Thoracic aorta (tissue), 2 donors: ENCODE data around the gene STRN. TPM values are rescaled to one million over a fixed set of nuclear protein-coding genes. Genes with fewer than 3 reads are reported as not detected.
"Not testable (repeated sequence)": the region's sequence is repeated elsewhere in the genome, so short reads cannot be mapped to it uniquely, and the experiment has no call there.

Experiments used
- ATAC-seq: fragments of 150-250 bp; one replicate; pipeline ENCODE4 v1.8.0; 2017; ENCODE audit warnings: low read depth; ENCODE audit not compliant: insufficient number of reproducible peaks, low FRiP score
- DNase-seq: peaks from one replicate; pipeline ENCODE4 v3.0.0-alpha.2; 2020; ENCODE audit warnings: low spot score
- H3K27ac ChIP-seq, 2 donors: fragments of 200-600 bp; sonication (generic); 1 replicate in 1 of 2; 2 replicates in 1 of 2; pipeline ENCODE4 v1.5.1; 2016; ENCODE audit warnings: mild to moderate bottlenecking in 2 of 2, moderate library complexity in 2 of 2
- H3K27me3 ChIP-seq: fragments of 200-600 bp; sonication (generic); replicated peaks from 2 replicates; pipeline ENCODE4 v1.6.0; 2016; ENCODE audit warnings: mild to moderate bottlenecking; ENCODE audit not compliant: insufficient read depth
- H3K36me3 ChIP-seq: fragments of 200-600 bp; sonication (generic); one replicate; pipeline ENCODE4 v1.5.1; 2016
- H3K4me1 ChIP-seq, 2 donors: fragments of 200-600 bp; sonication (generic); 1 replicate in 1 of 2; 2 replicates in 1 of 2; pipeline versions ENCODE4 v1.5.1 to v1.6.0; 2016; ENCODE audit warnings: low read depth in 2 of 2, mild to moderate bottlenecking in 1 of 2; ENCODE audit not compliant: control insufficient read depth in 1 of 2
- H3K4me3 ChIP-seq: fragments of 200-600 bp; sonication (generic); 2 replicates; pipeline ENCODE4 v1.5.1; 2016; ENCODE audit warnings: mild to moderate bottlenecking
- H3K9me3 ChIP-seq: fragments of 200-600 bp; sonication (generic); 2 replicates; pipeline ENCODE4 v1.5.1; 2016
- total RNA-seq, 2 donors: library from RNA; depleted of rRNA; stranded (reverse); fragments of >200 nt; gene quantifications; one replicate each; pipeline versions ENCODE4 v1.1.0 to v1.2.3, GENCODE V29; 2016
- TF ChIP-seq, protein P1 (sequence below): fragments of 200-600 bp; sonication (generic); IDR thresholded peaks from one replicate; pipeline ENCODE4 v1.5.1; 2019; ENCODE audit warnings: antibody characterized with exemption

Gene STRN
- total RNA-seq, 2 donors from 2014 or later, result 14.6 to 23.4 TPM

DNA sequence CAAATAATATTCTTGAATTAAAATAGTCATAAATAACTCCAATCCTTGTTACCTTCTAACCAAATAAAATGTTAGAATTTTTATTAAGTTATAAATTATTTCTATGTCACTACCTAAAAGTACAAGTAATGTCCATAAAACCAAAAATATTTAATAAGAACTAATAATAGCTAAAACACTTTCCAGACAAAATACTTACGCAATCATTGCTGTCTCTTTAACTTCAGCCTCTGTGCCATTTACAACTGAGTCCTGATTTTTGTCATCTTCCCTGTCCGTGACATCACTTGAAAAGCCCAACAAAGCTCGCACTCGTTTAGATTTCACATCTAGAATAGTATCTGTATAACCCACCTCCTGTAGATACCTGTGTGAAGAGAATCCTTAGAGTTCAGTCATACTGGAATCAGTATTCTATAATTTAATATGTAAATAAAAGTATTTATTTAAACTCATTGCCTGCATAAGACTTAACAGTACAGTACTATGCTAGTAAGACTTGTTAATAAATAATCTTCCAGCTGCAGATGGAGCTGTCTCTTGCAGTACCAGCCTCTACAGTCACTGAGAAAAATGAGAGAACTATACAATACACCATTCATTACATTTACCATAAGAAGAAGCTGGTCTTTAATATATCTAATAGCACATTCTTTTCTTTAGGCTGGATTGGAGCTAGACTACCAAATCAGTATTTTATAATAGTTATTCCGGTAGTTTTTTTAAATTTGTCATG lies 63.8 kb downstream of the STRN start:
- peaks cover 4% of the 10 kb centered on the region for H3K36me3 ChIP-seq
- H3K4me3 ChIP-seq, result no peak overlapping the region
- H3K27ac ChIP-seq, result no peak overlapping the region
- no peak for ATAC-seq
- no peaks in the 10 kb centered on the region for H3K9me3 ChIP-seq
- TF ChIP-seq, protein P1, sequence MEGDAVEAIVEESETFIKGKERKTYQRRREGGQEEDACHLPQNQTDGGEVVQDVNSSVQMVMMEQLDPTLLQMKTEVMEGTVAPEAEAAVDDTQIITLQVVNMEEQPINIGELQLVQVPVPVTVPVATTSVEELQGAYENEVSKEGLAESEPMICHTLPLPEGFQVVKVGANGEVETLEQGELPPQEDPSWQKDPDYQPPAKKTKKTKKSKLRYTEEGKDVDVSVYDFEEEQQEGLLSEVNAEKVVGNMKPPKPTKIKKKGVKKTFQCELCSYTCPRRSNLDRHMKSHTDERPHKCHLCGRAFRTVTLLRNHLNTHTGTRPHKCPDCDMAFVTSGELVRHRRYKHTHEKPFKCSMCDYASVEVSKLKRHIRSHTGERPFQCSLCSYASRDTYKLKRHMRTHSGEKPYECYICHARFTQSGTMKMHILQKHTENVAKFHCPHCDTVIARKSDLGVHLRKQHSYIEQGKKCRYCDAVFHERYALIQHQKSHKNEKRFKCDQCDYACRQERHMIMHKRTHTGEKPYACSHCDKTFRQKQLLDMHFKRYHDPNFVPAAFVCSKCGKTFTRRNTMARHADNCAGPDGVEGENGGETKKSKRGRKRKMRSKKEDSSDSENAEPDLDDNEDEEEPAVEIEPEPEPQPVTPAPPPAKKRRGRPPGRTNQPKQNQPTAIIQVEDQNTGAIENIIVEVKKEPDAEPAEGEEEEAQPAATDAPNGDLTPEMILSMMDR, result no peak
- no peak for DNase-seq
- no peaks in the 10 kb centered on the region for H3K27me3 ChIP-seq
- no peaks in the 10 kb centered on the region for H3K4me1 ChIP-seq

DNA sequence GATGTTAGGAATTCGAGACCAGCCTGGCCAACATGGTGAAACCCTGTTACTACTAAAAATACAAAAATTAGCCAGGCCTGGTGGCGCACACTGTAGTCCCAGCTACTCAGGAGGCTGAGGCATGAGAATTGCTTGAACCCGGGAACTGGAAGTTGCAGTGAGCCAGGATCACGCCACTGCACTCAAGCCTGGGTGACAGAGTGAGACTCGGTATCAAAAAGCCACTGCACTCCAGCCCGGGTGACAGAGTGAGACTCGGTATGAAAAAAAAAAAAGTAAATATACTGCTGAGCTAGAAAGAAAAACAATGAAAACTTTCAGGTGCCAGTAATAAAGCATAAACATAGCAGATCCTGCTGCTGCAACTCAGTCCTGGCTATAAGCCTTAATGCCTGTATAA lies 73.5 kb downstream of the STRN start:
- no peak for ATAC-seq
- no peaks in the 10 kb centered on the region for H3K27me3 ChIP-seq
- DNase-seq, result no peak
- no peak overlapping the region for H3K4me3 ChIP-seq
- H3K27ac ChIP-seq, result no peak overlapping the region
- no peaks in the 10 kb centered on the region for H3K36me3 ChIP-seq
- no peaks in the 10 kb centered on the region for H3K9me3 ChIP-seq
- TF ChIP-seq, protein P1, result no peak
- H3K4me1 ChIP-seq, result peaks cover 0 to 4% of the 10 kb centered on the region in 2 donors

DNA sequence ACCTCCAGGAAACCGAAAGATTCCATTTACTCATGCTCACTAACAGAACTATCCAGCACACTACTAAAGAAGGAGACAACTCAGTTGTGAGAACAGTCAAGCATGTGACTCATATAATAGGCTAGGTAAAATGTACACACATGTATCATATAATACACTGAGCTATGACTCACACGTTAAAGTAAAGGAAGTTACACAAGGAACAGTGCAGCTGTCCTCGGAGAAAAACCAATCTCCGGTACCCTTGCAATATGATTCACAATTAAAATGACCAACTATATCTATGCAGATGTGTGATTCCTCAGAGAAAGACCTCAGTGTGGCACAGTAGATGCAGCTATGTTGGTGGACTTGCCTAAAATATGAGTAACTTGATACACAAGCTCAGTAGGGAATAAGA lies 76.5 kb downstream of the STRN start:
- H3K9me3 ChIP-seq, result no peaks in the 10 kb centered on the region
- peaks cover 0 to 4% of the 10 kb centered on the region in 2 donors for H3K4me1 ChIP-seq
- TF ChIP-seq, protein P1, result no peak
- H3K27me3 ChIP-seq, result no peaks in the 10 kb centered on the region
- DNase-seq (no peak), ATAC-seq (no peak)
- H3K27ac ChIP-seq, result no peak overlapping the region
- H3K36me3 ChIP-seq, result peaks cover 6% of the 10 kb centered on the region
- no peak overlapping the region for H3K4me3 ChIP-seq

DNA sequence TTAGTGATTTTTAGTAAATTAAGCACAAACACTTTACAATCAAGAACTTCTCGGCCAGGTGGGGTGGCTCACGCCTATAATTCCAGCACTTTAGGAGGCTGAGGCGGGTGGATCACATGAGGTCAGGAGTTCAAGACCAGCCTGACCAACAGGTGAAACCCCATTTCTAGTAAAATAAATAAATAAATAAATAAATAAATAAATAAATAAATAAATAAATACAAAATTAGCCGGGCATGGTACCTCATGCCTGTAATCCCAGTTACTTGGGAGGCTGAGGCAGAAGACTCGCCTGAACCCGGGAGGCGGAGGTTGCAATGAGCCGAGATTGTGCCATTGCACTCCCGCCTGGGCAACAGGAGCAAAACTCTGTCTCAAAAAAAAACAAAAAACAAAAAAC lies 79.2 kb downstream of the STRN start:
- not testable (repeated sequence) for H3K27me3 ChIP-seq, ATAC-seq, H3K27ac ChIP-seq, DNase-seq, H3K9me3 ChIP-seq, H3K4me1 ChIP-seq, H3K4me3 ChIP-seq
- peaks cover 18% of the 10 kb centered on the region for H3K36me3 ChIP-seq

DNA sequence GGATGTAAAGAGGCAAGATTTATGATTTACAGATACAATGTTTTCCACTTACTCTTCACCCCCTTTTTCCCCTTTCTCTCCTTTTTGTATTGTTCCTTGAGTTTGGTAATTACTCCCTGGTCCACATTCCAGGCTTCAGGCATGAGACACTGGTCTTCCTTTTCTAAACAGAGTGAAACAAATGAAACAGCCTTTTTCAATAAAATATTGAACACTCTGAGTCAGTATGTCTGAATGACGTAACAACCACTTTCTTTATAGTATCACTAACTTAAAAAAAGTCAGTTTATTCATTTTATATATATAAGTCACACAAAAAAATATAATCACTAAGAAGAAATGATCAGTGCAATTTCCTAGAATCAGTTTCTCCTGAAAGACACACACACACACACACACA lies 79.7 kb downstream of the STRN start:
- DNase-seq (no peak), ATAC-seq (no peak)
- Histone ChIP-seq H3K27me3 (no peaks in the 10 kb centered on the region), H3K4me1 (no peaks in the 10 kb centered on the region), H3K4me3 (no peak overlapping the region), H3K27ac (no peak overlapping the region), H3K36me3 (peaks cover 18% of the 10 kb centered on the region), H3K9me3 (no peaks in the 10 kb centered on the region)
- TF ChIP-seq, protein P1, result no peak

DNA sequence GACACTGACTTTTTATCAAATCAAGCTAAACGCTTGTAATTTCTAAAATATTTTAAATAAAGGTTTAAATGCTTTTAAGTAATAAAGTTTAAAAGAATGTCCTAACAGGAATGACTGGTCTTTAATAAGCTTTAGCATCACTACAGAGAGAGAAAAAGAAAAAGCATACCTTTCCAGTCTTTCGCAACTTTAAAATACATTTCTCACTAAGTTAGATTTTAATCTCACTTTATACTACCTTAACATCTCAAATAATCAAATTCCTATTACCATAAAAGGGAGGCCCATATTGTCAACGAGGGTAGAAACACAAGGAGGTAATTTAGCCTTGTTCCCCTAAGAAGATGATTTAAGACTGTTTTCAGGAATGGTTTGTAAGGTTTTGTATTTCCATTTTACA lies 80.7 kb downstream of the STRN start:
- ATAC-seq, result no peak
- H3K9me3 ChIP-seq, result no peaks in the 10 kb centered on the region
- no peaks in the 10 kb centered on the region for H3K27me3 ChIP-seq
- H3K4me1 ChIP-seq, result no peaks in the 10 kb centered on the region
- no peak overlapping the region for H3K27ac ChIP-seq
- peaks cover 18% of the 10 kb centered on the region for H3K36me3 ChIP-seq
- no peak for DNase-seq
- H3K4me3 ChIP-seq, result no peak overlapping the region
- TF ChIP-seq, protein P1, result no peak
